Measurements from ENCODE around the gene ADARB2.

Gene ADARB2

GRCh38 chr10:1266033-1266802 lies 471.1 kb downstream of the ADARB2 start:
- TF ChIP-seq ZNF626 (tag by site-specific recombination; IDR thresholded peaks at IDR 0.05) (no peak), ZNF426 (tag by site-specific recombination; IDR thresholded peaks at IDR 0.05) (no peak), ZNF660 (tag by site-specific recombination; IDR thresholded peaks at IDR 0.05) (no peak), ZNF157 (tag by site-specific recombination; IDR thresholded peaks at IDR 0.05) (no peak), YY1 (tag by site-specific recombination; IDR thresholded peaks at IDR 0.05) (no peak), ZNF664 (tag by site-specific recombination; IDR thresholded peaks at IDR 0.05) (no peak), ZNF398 (tag by site-specific recombination; IDR thresholded peaks at IDR 0.05) (no peak), ZNF335 (tag by site-specific recombination; conservative IDR thresholded peaks at IDR 0.05) (no peak), ZNF366 (tag by site-specific recombination; conservative IDR thresholded peaks at IDR 0.05) (no peak)
- Histone ChIP-seq H3K36me3 (ENCODE audit: control insufficient read depth in 2 of 2, insufficient read depth in 1 of 2, low read length in 2 of 2) (no peaks in the 10 kb centered on the region), H3K4me3 (ENCODE audit: low read depth, low read length) (no peak overlapping the region), H3K4me1 (ENCODE audit: control insufficient read depth, insufficient read depth, low read length) (no peaks in the 10 kb centered on the region), H3K27ac (ENCODE audit: extremely low read depth, low read depth, low read length) (no peak overlapping the region), H3K9me3 (ENCODE audit: control insufficient read depth, insufficient read depth, low read depth, low read length) (no peaks in the 10 kb centered on the region)
- POLR2A ChIA-PET = no interaction called here
- CTCF ChIA-PET = interaction anchor here (1.0 kb wide), 1 partner anchor 156 kb away, joined by 4 read pairs; no protein-coding TSS in a partner anchor

- Histone ChIP-seq H3K27ac (ENCODE audit: extremely low read depth, low read depth, low read length) (no peak overlapping the region), H3K4me3 (ENCODE audit: low read depth, low read length) (no peak overlapping the region), H3K9me3 (ENCODE audit: control insufficient read depth, insufficient read depth, low read depth, low read length) (no peaks in the 10 kb centered on the region), H3K36me3 (ENCODE audit: control insufficient read depth in 2 of 2, insufficient read depth in 1 of 2, low read length in 2 of 2) (no peaks in the 10 kb centered on the region), H3K4me1 (ENCODE audit: control insufficient read depth, insufficient read depth, low read length) (no peaks in the 10 kb centered on the region)
- no peak for TF ChIP-seq ZNF571 (tag by site-specific recombination; IDR thresholded peaks at IDR 0.05)
- no peak for TF ChIP-seq ZNF202 (tag by site-specific recombination; IDR thresholded peaks at IDR 0.05; ENCODE audit: borderline replicate concordance)
- no peak for TF ChIP-seq GFI1B (tag by site-specific recombination; IDR thresholded peaks at IDR 0.05)
- TF ChIP-seq ZNF768 (tag by site-specific recombination; IDR thresholded peaks at IDR 0.05) = no peak
- TF ChIP-seq KLF1 (tag by site-specific recombination; IDR thresholded peaks at IDR 0.05) = no peak
- TF ChIP-seq GLIS2 (tag by site-specific recombination; IDR thresholded peaks at IDR 0.05) = no peak
- no peak for TF ChIP-seq ZNF518A (tag by site-specific recombination; conservative IDR thresholded peaks at IDR 0.05; ENCODE audit: low read depth)
- no peak for TF ChIP-seq ZNF701 (tag by site-specific recombination; IDR thresholded peaks at IDR 0.05)
- no peak for TF ChIP-seq ZNF514 (tag by site-specific recombination; IDR thresholded peaks at IDR 0.05)
- TF ChIP-seq ZNF366 (tag by site-specific recombination; conservative IDR thresholded peaks at IDR 0.05) = no peak
- no peak for TF ChIP-seq ZNF19 (tag by site-specific recombination; IDR thresholded peaks at IDR 0.05; ENCODE audit: low read depth)
- TF ChIP-seq ZNF362 (tag by site-specific recombination; IDR thresholded peaks at IDR 0.05) = no peak
- ChIA-PET CTCF (interaction anchor here (0.6 kb wide), 1 partner anchor 158 kb away, joined by 3 read pairs; no protein-coding TSS in a partner anchor), POLR2A (no interaction called here)
Measured at GRCh38 chr10:1264001-1264400, 473.3 kb downstream of the ADARB2 start.
